Spleen (tissue), 11 donors: Measurements from ENCODE around the gene NUAK2. TPM values are rescaled to one million over a fixed set of nuclear protein-coding genes. Genes with fewer than 3 reads are reported as not detected.

ENCODE experiments used
- DNase-seq: peaks from one replicate; pipeline ENCODE4 v3.0.0-alpha.2; 2020
- H3K27ac ChIP-seq, 8 donors: fragments of 200-600 bp; sonication (generic) in 7 of 8; 1 replicate in 4 of 8; 2 replicates in 4 of 8; pipeline versions ENCODE4 v1.5.0 to v1.8.0; 2016 to 2021; ENCODE audit warnings: inconsistent platforms in 4 of 8, mild to moderate bottlenecking in 4 of 8, moderate library complexity in 1 of 8
- H3K27me3 ChIP-seq, 7 donors: fragments of 200-600 bp; sonication (generic) in 6 of 7; replicated peaks in 1 of 7; 1 replicate in 4 of 7; 2 replicates in 3 of 7; pipeline versions ENCODE4 v1.5.0 to v1.8.0; 2016 to 2021; ENCODE audit warnings: inconsistent platforms in 3 of 7, mild to moderate bottlenecking in 1 of 7
- H3K36me3 ChIP-seq, 6 donors: fragments of 200-600 bp; sonication (generic) in 5 of 6; 1 replicate in 4 of 6; 2 replicates in 2 of 6; pipeline versions ENCODE4 v1.5.0 to v1.8.0; 2016 to 2021; ENCODE audit warnings: inconsistent platforms in 2 of 6
- H3K4me1 ChIP-seq, 6 donors: fragments of 200-600 bp; sonication (generic) in 5 of 6; 1 replicate in 3 of 6; 2 replicates in 3 of 6; pipeline versions ENCODE4 v1.5.0 to v1.8.0; 2016 to 2021; ENCODE audit warnings: inconsistent platforms in 3 of 6
- H3K4me3 ChIP-seq, 8 donors: fragments of 200-600 bp; sonication (generic) in 7 of 8; 1 replicate in 4 of 8; 2 replicates in 4 of 8; pipeline versions ENCODE4 v1.5.0 to v1.8.0; 2016 to 2021; ENCODE audit warnings: inconsistent platforms in 4 of 8, mild to moderate bottlenecking in 4 of 8, moderate library complexity in 2 of 8
- H3K9me3 ChIP-seq, 8 donors: fragments of 200-600 bp; sonication (generic) in 7 of 8; 1 replicate in 4 of 8; 2 replicates in 4 of 8; pipeline versions ENCODE4 v1.5.0 to v1.8.0; 2016 to 2021; ENCODE audit warnings: inconsistent platforms in 4 of 8
- POLR2A ChIP-seq, 3 donors: fragments of 450-650 bp; IDR thresholded peaks; one replicate each; pipeline ENCODE4 v1.5.1; 2017; ENCODE audit warnings: antibody characterized with exemption in 3 of 3, mild to moderate bottlenecking in 1 of 3
- POLR2AphosphoS5 ChIP-seq, 3 donors: sonication (generic); formaldehyde crosslinking; IDR thresholded peaks; one replicate each; pipeline ENCODE4 v1.5.1; 2017; ENCODE audit warnings: antibody characterized with exemption in 3 of 3
- WGBS, 5 donors: extraction: QIAGEN DNeasy Blood & Tissue Kit in 3 of 5; methylation state at CpG; one replicate each; pipeline versions ENCODE4 v1.1.5 to v1.1.7; 2013 to 2018; 5-methylcytosine and 5-hydroxymethylcytosine counted together
- intact Hi-C: fragments of 100-400 bp; cut with DNase I; formaldehyde crosslinking; loops from one replicate; pipeline ENCODE4 v1.15.0; 2023; ENCODE audit warnings: low total_unique reads
- polyA plus RNA-seq, 3 donors: library from polyadenylated mRNA; stranded (reverse); fragments of 200-250 nt; gene quantifications; one replicate each; pipeline ENCODE4 v1.2.1, GENCODE V29; 2013
- total RNA-seq, 7 donors: library from RNA; depleted of rRNA in 3 of 7; stranded (reverse); fragments of >200 nt in 3 of 7; fragmentation: NEBNext Ultra II Directional in 4 of 7; extraction: Animal tissue kit (Norgen Biotek cat#: 25700) in 4 of 7; gene quantifications; one replicate each; pipeline versions ENCODE4 v1.1.0 to v1.2.1, GENCODE V29; 2016 to 2021
- TF ChIP-seq, protein P1 (sequence below), 11 experiments: fragments of 200-600 bp in 7 of 11; fragments of 450-650 bp in 4 of 11; sonication (generic) in 4 of 11; IDR thresholded peaks in 8 of 11; conservative IDR thresholded peaks in 3 of 11; 1 replicate in 7 of 11; 2 replicates in 4 of 11; pipeline versions ENCODE4 v1.4.0 to v1.8.0; 2016 to 2021; ENCODE audit warnings: antibody characterized with exemption in 11 of 11, inconsistent platforms in 4 of 11, mild to moderate bottlenecking in 1 of 11
- donor health status: healthy with polysubstance abuse.
- donor health status: DM: no; HTN: no; CAD: no; lungs with moderate emphysema.
- donor health status: DM: no; HTN: no; CAD: no.
- donor health status: Bipolar disorder and iron deficiency.
- donor health status: healthy.
- donor health status: DM: no; HTN: no; CAD: no.
- donor health status: DM: yes; HTN: yes; CAD: no.

Gene NUAK2
- total and polyA plus RNA-seq, 10 donors, result 5.7 to 32.7 (median 19.1) TPM

DNA sequence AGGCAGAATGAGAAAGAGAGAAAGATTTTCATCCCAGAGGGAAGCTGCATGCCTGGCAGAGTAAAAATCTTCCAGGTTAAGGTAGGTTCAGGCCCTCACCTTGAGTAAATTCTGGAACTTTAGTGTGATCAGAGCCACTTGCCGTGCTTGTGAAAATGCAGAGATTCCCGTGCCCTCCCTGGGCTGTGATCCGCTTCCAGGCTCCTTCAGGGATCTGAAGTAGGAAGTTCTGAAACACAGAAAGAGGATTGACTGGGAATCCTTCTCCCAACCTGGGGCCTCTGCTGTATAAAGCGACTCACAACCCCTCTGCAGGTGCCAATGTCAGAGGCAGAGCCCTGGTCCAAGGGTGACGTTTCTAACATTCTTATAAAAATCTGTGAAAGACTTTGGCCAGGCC, 26.6 kb downstream of the NUAK2 start:
- Histone ChIP-seq H3K4me3 (no peak overlapping the region), H3K27ac (peak overlapping the region in 7 of 8 donors; percentile 55 to 80 (median 70)), H3K36me3 (no peaks in the 10 kb centered on the region), H3K4me1 (peaks cover 16 to 99% (median 37%) of the 10 kb centered on the region in 6 donors), H3K27me3 (no peaks in the 10 kb centered on the region), H3K9me3 (no peaks in the 10 kb centered on the region)
- no peak for DNase-seq
- intact Hi-C loops, result no loop called here
- 78 to 94% (median 84%) methylated on average over 5 of the region's 5 CpGs for WGBS, 5 donors
- TF ChIP-seq POLR2AphosphoS5 (IDR thresholded peaks at IDR 0.05), result no peak
- no peak for TF ChIP-seq POLR2A (IDR thresholded peaks at IDR 0.05)
- TF ChIP-seq, protein P1, sequence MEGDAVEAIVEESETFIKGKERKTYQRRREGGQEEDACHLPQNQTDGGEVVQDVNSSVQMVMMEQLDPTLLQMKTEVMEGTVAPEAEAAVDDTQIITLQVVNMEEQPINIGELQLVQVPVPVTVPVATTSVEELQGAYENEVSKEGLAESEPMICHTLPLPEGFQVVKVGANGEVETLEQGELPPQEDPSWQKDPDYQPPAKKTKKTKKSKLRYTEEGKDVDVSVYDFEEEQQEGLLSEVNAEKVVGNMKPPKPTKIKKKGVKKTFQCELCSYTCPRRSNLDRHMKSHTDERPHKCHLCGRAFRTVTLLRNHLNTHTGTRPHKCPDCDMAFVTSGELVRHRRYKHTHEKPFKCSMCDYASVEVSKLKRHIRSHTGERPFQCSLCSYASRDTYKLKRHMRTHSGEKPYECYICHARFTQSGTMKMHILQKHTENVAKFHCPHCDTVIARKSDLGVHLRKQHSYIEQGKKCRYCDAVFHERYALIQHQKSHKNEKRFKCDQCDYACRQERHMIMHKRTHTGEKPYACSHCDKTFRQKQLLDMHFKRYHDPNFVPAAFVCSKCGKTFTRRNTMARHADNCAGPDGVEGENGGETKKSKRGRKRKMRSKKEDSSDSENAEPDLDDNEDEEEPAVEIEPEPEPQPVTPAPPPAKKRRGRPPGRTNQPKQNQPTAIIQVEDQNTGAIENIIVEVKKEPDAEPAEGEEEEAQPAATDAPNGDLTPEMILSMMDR (IDR thresholded peaks at IDR 0.05 in 8 of 11, conservative IDR thresholded peaks at IDR 0.05 in 3 of 11), result no peak

DNA sequence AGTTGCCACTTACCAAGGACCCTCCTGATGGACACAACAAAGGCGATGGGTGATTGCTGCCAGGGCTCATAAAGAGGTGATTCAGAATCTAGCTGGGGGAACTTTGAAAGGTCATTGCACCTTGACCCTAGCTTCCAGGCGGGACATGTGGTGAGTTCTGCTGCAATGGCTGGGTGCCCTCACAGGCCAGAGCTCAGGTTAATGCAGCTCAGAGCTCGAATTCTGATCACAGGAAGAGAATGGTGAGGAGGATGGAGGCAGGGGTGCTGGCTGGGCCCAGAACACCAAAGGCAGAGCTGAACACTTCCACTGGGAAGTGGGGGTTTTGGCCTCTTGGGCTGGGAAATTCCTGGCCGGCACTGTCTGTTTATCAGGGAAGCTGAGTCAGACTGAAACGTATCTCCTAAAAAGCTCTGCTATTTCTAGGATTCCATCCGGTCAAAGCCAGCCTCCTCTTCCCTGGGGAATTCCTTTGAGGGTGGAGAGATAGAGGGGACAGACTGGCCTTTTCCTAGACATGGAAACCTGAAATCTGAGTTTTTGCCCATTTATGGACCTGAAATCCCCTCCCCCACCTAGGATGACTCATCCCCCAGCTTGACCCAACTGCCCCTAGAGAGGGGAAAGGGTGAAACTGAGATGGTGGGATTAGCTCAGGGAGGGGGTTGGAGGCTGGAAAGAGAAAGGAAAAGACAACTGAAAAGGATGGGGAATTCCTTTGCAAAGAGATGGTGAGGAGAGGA, 27.2 kb downstream of the NUAK2 start:
- intact Hi-C loops, result no loop called here
- Histone ChIP-seq H3K36me3 (no peaks in the 10 kb centered on the region), H3K27ac (peak overlapping the region in 7 of 8 donors; percentile 55 to 80 (median 72)), H3K4me1 (peaks cover 14 to 99% (median 38%) of the 10 kb centered on the region in 6 donors), H3K4me3 (no peak overlapping the region), H3K9me3 (no peaks in the 10 kb centered on the region), H3K27me3 (no peaks in the 10 kb centered on the region)
- WGBS, 5 donors, result 54 to 76% (median 65%) methylated on average over 6 of the region's 6 CpGs
- no peak for DNase-seq
- peak in 2 of 3 donors; percentile 19 to 33 for TF ChIP-seq POLR2AphosphoS5 (IDR thresholded peaks at IDR 0.05)
- TF ChIP-seq, protein P1 (IDR thresholded peaks at IDR 0.05 in 8 of 11, conservative IDR thresholded peaks at IDR 0.05 in 3 of 11), result no peak

DNA sequence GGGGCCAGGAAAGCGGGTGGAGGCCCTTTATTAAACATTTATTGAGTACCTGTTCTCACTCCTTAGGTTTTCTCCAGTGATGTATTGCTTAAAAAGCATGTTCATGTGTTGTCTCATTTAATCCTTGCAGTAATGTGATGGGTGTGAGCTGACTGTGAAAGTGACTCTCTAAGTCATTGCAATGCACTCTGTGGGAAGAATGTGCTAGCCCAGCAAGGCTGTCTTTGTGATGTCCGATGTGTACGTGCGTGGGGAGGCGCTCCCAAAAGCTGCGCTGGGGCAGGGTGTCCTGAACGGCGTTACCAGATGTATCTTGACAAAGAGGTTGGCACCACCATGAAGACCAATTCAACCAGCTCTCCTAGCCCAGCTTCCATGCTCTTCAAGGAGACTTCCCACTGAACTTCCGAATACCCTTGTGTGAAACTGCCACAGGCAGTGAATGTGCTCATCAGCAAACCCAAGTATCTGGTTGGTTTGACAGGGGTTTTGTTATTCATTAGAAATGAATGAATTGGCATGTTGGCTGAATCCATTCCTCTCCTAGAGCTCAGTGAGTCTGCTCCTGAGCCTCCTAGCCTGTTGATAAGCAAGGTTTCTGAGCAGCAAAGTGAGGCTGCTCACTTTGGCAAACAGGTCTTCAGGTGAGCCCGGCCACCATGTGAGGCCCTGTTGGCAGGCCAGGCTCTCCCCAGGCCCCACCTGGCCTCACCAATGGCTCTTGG, 28.0 kb downstream of the NUAK2 start:
- Histone ChIP-seq H3K4me1 (peaks cover 23 to 99% (median 44%) of the 10 kb centered on the region in 6 donors), H3K27ac (peak overlapping the region in 7 of 8 donors; percentile 55 to 80 (median 70)), H3K36me3 (no peaks in the 10 kb centered on the region), H3K4me3 (no peak overlapping the region), H3K9me3 (no peaks in the 10 kb centered on the region), H3K27me3 (no peaks in the 10 kb centered on the region)
- TF ChIP-seq POLR2A (IDR thresholded peaks at IDR 0.05), result no peak
- TF ChIP-seq, protein P1 (IDR thresholded peaks at IDR 0.05 in 8 of 11, conservative IDR thresholded peaks at IDR 0.05 in 3 of 11), result no peak
- no peak for TF ChIP-seq POLR2AphosphoS5 (IDR thresholded peaks at IDR 0.05)
- no peak for DNase-seq
- WGBS, 5 donors, result 91 to 98% (median 97%) methylated on average over 10 of the region's 10 CpGs
- intact Hi-C loops, result no loop called here

DNA sequence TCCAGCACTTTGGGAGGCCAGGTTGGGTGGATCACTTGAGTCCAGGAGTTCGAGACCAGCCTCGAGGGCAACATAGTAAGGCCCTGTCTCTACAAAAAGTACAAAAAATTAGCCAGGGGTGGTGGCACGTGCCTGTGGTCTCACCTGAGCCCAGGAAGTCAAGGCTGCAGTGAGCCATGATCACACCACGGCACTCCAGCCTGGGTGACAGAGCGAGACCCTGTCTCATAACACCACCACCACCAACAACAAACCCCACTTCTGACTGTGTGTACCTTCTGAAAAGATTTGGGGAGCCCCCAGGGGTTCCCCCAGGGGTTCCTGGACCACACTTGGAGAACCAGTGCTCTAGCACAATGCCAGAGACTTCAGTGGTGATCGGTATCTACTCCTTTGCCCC, 29.9 kb downstream of the NUAK2 start:
- 63 to 80% (median 71%) methylated on average over 4 to 6 of the region's 6 CpGs for WGBS, 5 donors
- no peak for DNase-seq
- Histone ChIP-seq H3K36me3 (no peaks in the 10 kb centered on the region), H3K27ac (peak overlapping the region in 3 of 8 donors; percentile 20 to 51 (median 23)), H3K9me3 (no peaks in the 10 kb centered on the region), H3K4me3 (no peak overlapping the region), H3K27me3 (no peaks in the 10 kb centered on the region), H3K4me1 (peaks cover 39 to 100% (median 58%) of the 10 kb centered on the region in 6 donors)
- TF ChIP-seq, protein P1 (IDR thresholded peaks at IDR 0.05 in 8 of 11, conservative IDR thresholded peaks at IDR 0.05 in 3 of 11), result no peak
- TF ChIP-seq POLR2A (IDR thresholded peaks at IDR 0.05) (no peak), POLR2AphosphoS5 (IDR thresholded peaks at IDR 0.05) (peak in 1 of 3 donors; percentile 19)
- intact Hi-C loops, result no loop called here
